ENCODE measurements around the gene FANCE.

The FANCE gene

DNA sequence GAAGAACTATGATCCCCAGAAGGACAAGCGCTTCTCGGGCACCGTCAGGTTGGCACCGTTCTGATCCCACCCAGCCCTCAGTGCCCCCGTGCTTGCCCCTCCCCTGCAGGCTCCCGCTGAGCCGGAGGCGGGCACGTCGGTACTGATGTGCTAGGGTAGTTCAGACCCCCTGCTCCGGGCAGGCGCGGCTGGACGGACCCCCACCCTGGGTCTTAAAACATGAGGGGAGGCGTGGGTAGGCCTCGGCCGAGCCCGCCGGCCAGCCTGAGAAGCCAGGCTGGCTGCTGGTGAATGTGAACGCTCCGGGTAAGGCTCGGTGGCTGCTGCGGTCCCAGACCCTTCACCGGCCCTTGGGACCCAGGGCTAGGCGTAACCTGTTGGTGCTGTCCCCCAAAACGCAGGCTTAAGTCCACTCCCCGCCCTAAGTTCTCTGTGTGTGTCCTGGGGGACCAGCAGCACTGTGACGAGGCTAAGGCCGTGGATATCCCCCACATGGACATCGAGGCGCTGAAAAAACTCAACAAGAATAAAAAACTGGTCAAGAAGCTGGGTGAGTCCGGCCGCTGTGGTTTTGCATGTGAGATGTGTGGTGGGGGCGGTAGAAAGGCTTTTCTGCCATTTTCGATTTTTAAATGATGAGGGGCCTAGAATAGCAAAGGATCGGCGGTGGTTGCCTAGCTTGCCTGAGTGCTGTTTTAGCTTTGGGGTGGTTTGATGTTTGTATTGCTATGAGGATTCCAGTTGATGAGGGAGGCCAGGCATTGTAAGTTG is 17.0 kb downstream of the FANCE start:
- DNase-seq = no peak

GRCh38 chr6:35469751-35470662 is 17.9 kb downstream of the FANCE start:
- no peak for DNase-seq

DNA sequence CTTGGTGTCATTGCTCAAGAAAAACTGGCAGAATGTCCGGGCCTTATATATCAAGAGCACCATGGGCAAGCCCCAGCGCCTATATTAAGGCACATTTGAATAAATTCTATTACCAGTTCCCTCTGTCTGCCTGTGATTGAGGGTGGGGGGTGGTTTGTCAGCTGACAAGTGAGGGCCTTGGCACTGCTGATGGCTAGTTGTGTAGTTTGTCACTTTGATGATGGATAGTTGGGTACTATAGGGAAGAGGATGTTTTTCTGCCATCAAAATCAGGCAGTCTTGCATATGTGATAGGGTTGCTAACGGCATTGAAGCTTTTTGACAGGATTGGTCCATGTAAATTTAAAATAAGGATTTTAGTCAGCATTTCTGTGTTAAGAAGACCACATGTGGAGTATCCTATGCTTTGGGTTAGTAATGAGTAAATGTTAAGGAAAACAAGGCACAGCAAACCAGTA is 18.6 kb downstream of the FANCE start:
- DNase-seq = no peak

- DNase-seq = no peak
Observed at GRCh38 chr6:35471836-35472345, 19.8 kb downstream of the FANCE start.

DNA sequence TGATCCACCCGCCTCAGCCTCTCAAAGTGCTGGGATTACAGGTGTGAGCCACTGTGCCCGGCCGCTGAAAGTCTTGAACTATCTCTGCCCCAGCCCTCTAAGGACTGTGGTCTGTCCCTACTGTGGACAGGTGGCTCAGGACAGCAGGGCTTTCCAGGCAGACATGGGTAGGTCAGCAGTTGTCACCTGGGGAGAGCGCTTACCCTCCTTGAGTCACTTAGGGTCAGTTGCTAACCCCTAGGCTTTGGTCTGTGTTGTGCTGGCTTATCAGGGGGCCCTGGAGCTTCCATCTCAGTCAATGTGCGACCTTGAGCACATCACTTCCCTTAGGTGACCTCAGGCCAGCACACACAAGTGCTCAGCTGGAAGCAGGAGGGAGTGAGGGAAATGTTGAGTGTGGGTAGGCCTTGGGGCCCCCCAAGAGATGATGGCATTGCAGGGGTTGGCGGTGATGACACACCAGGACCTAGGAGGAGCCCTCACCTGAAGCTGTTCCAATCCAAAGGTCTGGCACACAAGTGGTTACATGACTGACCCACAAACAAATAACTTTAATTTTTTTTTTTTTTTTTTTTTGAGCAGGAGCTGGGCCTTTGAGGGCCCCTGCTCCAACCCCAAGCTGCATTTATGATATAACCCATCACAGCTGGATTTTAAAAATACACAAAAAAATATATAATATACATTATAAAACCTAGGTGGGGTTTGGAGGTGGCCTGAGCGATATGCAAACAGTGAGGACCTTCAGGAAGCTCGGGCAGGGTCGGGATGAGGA is 21.1 kb downstream of the FANCE start:
- no peak for DNase-seq

GRCh38 chr6:35473850-35474130 is 21.7 kb downstream of the FANCE start:
- DNase-seq = no peak

- DNase-seq = no peak
Observed at GRCh38 chr6:35474131-35474941, 22.2 kb downstream of the FANCE start.

DNA sequence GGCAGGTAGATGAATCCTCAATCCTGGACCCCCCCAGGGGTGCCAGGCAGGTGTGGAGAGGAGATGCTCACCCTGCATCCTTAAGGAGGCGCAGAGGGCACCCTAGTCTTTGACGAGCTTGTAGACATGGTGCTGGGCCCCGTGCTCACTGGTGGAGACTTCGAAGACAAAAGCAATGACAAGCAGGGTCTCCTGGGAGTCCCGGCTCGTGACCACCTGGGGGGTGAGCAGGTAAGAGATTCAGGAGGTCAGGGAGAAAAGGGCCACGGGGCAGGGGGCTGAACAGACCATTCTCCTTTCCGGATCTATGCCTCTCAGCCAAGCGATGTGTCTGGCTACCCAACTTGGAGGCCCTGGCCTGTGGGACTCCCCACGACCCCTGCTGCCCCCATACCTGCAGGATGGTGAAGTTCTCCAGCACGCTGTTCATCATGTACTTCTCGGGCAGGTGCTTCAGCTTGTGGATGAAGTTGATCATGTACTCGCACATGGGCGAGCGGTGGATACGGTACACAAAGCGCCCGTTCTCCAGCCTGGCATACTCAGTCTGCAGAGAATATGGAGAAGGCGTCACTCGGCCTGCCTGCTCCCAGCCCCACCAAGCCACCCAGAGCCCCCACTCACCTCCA is 22.9 kb downstream of the FANCE start:
- DNase-seq = no peak

DNA sequence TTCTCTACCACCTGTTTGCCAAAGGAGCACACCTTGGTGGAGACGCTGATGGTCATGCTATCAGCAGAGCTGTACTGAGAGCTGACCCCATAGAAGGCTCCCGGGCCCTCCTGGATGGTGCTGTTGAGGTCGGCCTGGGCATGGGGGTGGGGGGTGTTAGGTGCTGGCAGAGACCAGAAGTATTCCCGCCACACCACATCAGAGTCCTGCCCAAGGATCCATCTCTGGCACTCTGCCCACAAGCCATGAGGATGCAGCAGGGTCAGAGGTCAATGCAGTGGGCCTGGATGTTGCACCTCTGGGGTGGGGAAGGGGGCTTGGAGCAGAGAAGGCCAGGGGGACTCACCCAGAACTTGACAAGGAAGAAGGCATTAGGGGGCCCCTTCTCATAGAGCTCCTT is 23.4 kb downstream of the FANCE start:
- no peak for DNase-seq

DNA sequence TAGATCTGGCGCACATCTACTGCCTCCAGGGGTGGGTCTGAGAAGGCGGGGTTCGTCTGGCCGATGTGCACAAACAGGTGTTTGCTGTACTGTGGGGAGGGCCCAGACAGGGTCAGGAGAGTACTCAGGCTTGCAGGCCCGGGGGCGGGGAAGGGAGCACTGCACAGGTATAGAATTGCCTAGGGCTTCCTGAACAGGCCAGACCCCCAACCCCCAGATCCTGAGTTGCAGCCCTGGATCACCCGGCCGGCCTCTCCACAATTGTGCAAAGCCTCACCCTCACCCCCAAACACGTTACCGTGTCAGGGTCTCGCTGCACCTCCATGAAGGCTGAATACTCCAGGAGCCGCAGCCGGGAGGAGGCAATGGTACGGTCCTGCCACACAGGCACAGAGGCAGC is 23.9 kb downstream of the FANCE start:
- DNase-seq = no peak

- DNase-seq = no peak
Observed at GRCh38 chr6:35477028-35477427, 24.9 kb downstream of the FANCE start.

DNA sequence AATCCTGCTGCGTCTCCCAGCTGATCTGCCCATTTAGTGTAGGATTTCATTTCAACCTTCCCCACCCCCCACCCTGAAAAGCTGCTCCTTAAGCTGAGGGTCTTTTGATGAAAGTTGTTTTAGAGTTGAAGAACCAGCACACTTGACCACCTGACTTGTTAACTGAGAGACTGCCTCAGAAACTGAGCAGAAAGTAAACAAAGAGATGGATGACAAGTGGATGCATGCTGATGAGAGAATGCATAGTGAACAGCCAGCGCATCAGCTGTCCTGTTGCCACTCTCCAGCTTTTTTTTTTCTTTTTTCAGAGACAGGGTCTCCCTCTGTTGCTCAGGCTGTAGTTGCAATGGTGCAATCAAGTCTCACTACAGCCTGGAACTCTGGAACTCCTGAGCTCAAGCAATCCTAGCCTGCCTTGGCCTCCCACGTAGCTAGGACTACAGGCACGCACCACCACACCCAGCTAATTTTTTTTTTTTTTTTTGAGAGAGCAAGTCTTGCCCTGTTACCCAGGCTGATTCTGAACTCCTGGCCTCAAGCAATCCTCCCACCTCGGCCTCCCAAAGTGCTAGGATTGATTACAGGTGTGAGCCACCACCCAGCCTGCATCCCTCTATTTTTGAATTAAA is 25.5 kb downstream of the FANCE start:
- DNase-seq = peak; percentile 63

DNA sequence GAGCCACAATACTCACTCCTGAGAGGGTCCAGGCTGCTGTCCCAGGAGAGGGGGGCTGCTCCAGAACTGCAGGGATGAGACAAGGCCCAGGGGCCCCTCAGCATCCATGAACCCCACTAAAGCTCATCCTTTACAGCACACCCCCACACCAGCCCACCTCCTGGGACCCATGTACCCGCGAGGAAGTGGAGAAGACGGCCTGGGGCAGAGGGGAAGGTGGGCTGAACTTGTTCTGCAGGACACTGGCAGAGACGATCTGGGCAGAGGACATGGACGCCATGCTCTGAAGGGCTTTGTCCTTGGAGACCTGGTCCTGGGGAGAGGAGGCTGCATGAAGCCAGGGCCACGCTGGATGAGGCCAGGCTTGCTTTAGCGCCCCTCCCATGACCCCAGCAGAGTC is 26.1 kb downstream of the FANCE start:
- DNase-seq = no peak

- DNase-seq = no peak
Observed at GRCh38 chr6:35480176-35480575, 28.0 kb downstream of the FANCE start.

- no peak for DNase-seq
Observed at GRCh38 chr6:35481226-35481625, 29.1 kb downstream of the FANCE start.

DNA sequence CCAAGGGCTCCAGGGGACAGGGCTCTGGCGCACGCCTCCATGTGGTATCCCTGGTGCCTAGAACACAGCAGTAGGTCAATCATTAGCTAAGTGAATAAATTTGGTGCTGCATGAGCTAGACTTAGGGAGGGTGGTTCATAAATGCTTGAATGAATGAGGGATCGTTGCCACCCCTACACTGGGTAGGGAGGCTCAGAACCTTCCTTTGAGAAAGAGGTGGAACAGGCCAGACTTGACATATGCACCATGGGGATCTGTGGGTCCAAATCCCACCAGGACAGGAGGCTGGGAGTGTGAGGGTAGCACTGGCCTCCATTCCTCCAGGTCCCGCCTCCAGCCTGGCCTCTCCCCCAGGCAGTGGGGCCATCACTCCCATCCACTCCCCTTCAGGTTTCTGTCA is 30.9 kb downstream of the FANCE start:
- DNase-seq = no peak

DNA sequence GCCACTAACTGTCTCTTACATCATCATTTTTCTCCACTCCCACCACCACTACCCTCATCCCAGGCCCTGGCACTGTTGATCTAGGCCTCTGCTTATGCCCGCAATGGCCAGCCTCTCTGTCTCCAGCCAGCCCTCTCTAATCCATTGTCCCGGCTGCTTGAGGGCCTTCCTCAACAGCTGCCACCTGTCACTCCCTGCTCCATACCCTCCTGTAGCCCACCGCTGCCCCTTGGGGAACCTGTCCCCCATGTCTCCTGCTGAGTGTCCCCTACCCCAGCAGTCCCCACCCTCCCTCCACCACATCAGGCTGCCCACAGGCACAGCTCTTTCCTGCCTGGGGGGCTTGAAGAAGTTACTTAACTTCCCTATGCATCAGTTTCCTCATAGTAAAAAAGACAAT is 31.4 kb downstream of the FANCE start:
- DNase-seq = no peak

GRCh38 chr6:35483893-35484645 is 31.9 kb downstream of the FANCE start:
- DNase-seq = no peak

DNA sequence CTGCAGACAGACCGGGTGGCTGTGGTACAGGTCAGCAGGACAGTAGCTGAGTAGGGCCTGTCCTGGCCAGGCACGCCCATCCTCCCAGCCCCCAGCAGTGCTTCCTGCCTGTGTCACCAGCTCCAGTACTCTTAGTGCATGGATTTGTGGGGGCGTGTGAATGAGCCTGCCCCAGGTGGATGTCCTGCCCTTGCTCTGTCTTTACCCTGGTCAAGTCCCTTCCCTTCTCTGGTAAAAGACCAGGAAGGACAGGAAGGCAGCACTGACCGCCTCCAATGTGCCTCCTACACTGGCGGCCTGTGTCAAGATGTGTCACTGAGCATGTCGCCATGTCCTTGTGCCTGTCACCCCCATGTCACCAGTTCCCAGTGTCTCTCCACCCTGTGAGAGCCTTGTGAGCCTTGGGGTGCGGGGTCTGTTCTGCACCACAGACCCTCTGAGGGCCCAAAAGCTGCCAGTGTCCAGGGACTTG is 32.8 kb downstream of the FANCE start:
- DNase-seq = no peak

DNA sequence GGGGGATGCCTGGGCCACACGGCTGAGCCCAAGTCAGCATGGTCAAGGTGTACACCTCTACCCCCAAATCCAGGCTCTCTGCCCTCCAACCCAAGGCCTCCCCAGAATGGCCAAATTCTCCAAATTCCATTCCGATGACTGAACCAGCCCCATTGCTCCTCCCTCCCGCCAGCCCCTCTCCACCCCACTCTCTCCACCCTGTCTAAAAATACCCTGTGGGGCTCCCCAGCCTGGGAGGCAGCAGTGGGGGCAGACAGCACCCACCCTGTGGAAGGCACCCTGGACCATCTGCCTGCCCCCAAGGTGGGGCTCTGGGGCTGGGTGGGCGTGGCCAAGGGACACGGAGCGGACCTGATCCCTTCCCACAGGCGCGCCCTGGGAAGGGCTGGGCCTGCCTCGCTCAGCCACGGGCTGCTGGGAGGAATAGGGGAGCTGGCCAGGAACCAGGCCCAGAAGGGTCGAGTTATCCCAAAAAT is 33.3 kb downstream of the FANCE start:
- DNase-seq = peak; percentile 50

Data from NCI-H2171 treated with DMSO at 0.1 percent for 48 hours (cell line).